PC-3 (cell line): ENCODE data around the gene CD2AP. TPM values are rescaled to one million over a fixed set of nuclear protein-coding genes. Genes with fewer than 3 reads are reported as not detected.

ENCODE experiments used
- ATAC-seq: fragments of 200-7000 bp; cut with Tn5 transposase; 2 replicates; pipeline ENCODE4 v1.9.1; 2020; ENCODE audit warnings: mild to moderate bottlenecking, moderate library complexity
- BruUV-seq: library from RNA; stranded (reverse); fragments of 400-500 nt; replicated peaks from 2 replicates; lab custom pipeline; 2021; lab: Mats Ljungman, UMichigan
- CTCF ChIA-PET: fragments of 300-600 bp; sonication (Branson Sonifier 250); formaldehyde crosslinking; loops from one replicate; lab custom pipeline; 2022; ENCODE audit warnings: antibody characterized with exemption; lab: Charles Lee
- POLR2A ChIA-PET: fragments of 300-600 bp; sonication (Branson Sonifier 250); formaldehyde crosslinking; loops from one replicate; lab custom pipeline; 2022; ENCODE audit warnings: antibody characterized with exemption; ENCODE audit not compliant: unreplicated experiment; lab: Charles Lee
- DNase-seq: peaks from one replicate; pipeline ENCODE4 v3.0.0-alpha.2; 2015
- H2AFZ ChIP-seq: fragments of 300-600 bp; sonication (generic); 2 replicates; pipeline ENCODE4 v1.6.0; 2016; ENCODE audit warnings: antibody characterized with exemption, low read length
- H3F3A ChIP-seq: fragments of 300-600 bp; sonication (generic); one replicate; pipeline ENCODE4 v1.6.0; 2017; ENCODE audit warnings: antibody characterized with exemption, low read length, control low read depth, mild to moderate bottlenecking; ENCODE audit not compliant: unreplicated experiment
- H3K27ac ChIP-seq: fragments of 300-600 bp; sonication (generic); 2 replicates; pipeline ENCODE4 v1.5.1; 2016; ENCODE audit warnings: mild to moderate bottlenecking, low read length
- H3K27me3 ChIP-seq: fragments of 300-600 bp; sonication (generic); 2 replicates; pipeline ENCODE4 v1.6.1; 2016; ENCODE audit warnings: low read length, mixed read lengths
- H3K36me3 ChIP-seq: fragments of 300-600 bp; sonication (generic); 2 replicates; pipeline ENCODE4 v1.6.1; 2016; ENCODE audit warnings: low read depth, mixed run types, low read length, mixed read lengths
- H3K4me1 ChIP-seq: fragments of 300-600 bp; sonication (generic); 2 replicates; pipeline ENCODE4 v1.5.1; 2016; ENCODE audit warnings: low read length; ENCODE audit not compliant: insufficient read depth
- H3K4me2 ChIP-seq: fragments of 300-600 bp; sonication (generic); 2 replicates; pipeline ENCODE4 v1.6.0; 2016; ENCODE audit warnings: low read length
- H3K4me3 ChIP-seq: fragments of 300-600 bp; sonication (generic); 2 replicates; pipeline ENCODE4 v1.5.1; 2016; ENCODE audit warnings: mild to moderate bottlenecking, low read length, mixed read lengths
- H3K79me2 ChIP-seq: fragments of 300-600 bp; sonication (generic); 2 replicates; pipeline ENCODE4 v1.6.1; 2017; ENCODE audit warnings: low read length, mixed read lengths
- H3K9ac ChIP-seq: fragments of 300-600 bp; sonication (generic); 2 replicates; pipeline ENCODE4 v1.6.0; 2016; ENCODE audit warnings: mild to moderate bottlenecking, low read length
- H3K9me2 ChIP-seq: fragments of 300-600 bp; sonication (generic); replicated peaks from 2 replicates; pipeline ENCODE4 v1.6.1; 2016; ENCODE audit warnings: mixed run types, low read length, mixed read lengths
- H3K9me3 ChIP-seq: fragments of 300-600 bp; sonication (generic); 2 replicates; pipeline ENCODE4 v1.6.1; 2016; ENCODE audit warnings: low read length, mixed read lengths
- H4K20me1 ChIP-seq: fragments of 300-600 bp; sonication (generic); 2 replicates; pipeline ENCODE4 v1.6.1; 2016; ENCODE audit warnings: low read length, mixed read lengths
- EZH2 ChIP-seq: fragments of 300-600 bp; sonication (generic); IDR thresholded peaks from one replicate; pipeline ENCODE4 v1.6.1; 2017; ENCODE audit warnings: antibody characterized with exemption, mild to moderate bottlenecking, low read length; ENCODE audit not compliant: unreplicated experiment
- EZH2phosphoT487 ChIP-seq: fragments of 300-600 bp; sonication (generic); IDR thresholded peaks from 2 replicates; pipeline ENCODE4 v1.6.1; 2018; ENCODE audit warnings: mild to moderate bottlenecking, antibody characterized with exemption, low read length, borderline replicate concordance
- intact Hi-C: fragments of 100-400 bp; cut with micrococcal nuclease; formaldehyde crosslinking; loops from 2 replicates; pipeline ENCODE4 v1.9.0; 2023
- total RNA-seq: library from RNA; depleted of rRNA; stranded (reverse); fragments of >200 nt; gene quantifications from 2 replicates; pipeline ENCODE4 v1.2.3, GENCODE V29; 2014
- TF ChIP-seq, protein P1 (sequence below): fragments of 300-600 bp; sonication (generic); conservative IDR thresholded peaks from 2 replicates; pipeline ENCODE4 v1.5.1; 2017; ENCODE audit warnings: antibody characterized with exemption, low read depth, mild to moderate bottlenecking, low read length

Gene CD2AP
- total RNA-seq, 1 experiment from 2014 or later = 16.2 TPM

DNA sequence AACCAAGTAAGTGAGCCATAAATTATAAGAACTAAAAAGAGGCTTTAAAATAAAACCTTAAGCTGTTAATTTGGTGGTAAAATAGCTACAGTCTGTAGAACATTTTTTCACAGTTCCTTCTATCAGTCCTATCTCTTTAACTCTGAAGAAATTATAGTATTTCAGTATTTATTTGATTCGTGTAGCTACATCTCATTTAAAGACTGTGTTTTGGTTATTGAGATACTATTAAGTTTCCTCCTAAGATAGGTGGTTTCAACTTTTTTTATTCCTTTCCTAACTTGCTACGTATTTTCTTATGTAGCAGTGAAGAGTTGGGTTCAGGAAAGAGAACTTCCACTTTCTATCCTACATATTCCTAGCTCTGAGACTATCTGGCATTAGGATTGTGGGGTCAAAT is 97.2 kb downstream of the CD2AP start:
- POLR2A ChIA-PET = interaction anchor here (0.7 kb wide), 1 partner anchor 248 kb away, joined by 7 read pairs; no protein-coding TSS in a partner anchor
- no TSS peak for BruUV-seq
- no peak overlapping the region for H3K4me3 ChIP-seq

DNA sequence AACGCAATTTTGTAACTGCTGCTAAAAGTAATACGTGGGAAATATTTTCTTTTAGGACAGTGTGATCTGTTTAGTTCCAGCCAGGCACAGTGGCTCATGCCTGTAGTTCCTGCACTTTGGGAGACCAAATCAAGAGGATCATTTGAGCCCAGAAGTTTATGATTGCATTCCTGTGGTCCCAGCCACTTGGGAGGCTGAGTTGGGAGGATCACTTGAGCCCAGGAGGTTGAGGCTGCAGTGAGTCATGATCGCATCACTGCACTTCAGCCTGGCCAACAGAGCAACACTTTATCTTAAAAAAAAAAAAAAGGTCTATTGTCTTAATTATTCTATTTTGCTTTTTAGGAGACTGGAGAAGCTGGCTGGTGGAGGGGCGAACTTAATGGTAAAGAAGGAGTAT is 101.5 kb downstream of the CD2AP start:
- H2AFZ ChIP-seq = no peak overlapping the region
- H4K20me1 ChIP-seq = no peaks in the 10 kb centered on the region
- H3K79me2 ChIP-seq = no peaks in the 10 kb centered on the region
- intact Hi-C loops = no loop called here
- TF ChIP-seq EZH2 (no peak), EZH2phosphoT487 (no peak)
- TF ChIP-seq, protein P1, sequence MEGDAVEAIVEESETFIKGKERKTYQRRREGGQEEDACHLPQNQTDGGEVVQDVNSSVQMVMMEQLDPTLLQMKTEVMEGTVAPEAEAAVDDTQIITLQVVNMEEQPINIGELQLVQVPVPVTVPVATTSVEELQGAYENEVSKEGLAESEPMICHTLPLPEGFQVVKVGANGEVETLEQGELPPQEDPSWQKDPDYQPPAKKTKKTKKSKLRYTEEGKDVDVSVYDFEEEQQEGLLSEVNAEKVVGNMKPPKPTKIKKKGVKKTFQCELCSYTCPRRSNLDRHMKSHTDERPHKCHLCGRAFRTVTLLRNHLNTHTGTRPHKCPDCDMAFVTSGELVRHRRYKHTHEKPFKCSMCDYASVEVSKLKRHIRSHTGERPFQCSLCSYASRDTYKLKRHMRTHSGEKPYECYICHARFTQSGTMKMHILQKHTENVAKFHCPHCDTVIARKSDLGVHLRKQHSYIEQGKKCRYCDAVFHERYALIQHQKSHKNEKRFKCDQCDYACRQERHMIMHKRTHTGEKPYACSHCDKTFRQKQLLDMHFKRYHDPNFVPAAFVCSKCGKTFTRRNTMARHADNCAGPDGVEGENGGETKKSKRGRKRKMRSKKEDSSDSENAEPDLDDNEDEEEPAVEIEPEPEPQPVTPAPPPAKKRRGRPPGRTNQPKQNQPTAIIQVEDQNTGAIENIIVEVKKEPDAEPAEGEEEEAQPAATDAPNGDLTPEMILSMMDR = no peak
- DNase-seq (no peak), ATAC-seq (no peak)
- no peaks in the 10 kb centered on the region for H3K27me3 ChIP-seq
- CTCF ChIA-PET = no interaction called here
- no TSS peak for BruUV-seq
- POLR2A ChIA-PET = no interaction called here
- H3K9me2 ChIP-seq = no peaks in the 10 kb centered on the region
- H3F3A ChIP-seq = no peaks in the 10 kb centered on the region
- H3K4me3 ChIP-seq = no peak overlapping the region
- H3K36me3 ChIP-seq = peaks cover 17% of the 10 kb centered on the region; the same call in 1 of the 2 replicates
- H3K4me1 ChIP-seq = no peaks in the 10 kb centered on the region
- no peak overlapping the region for H3K27ac ChIP-seq
- no peaks in the 10 kb centered on the region for H3K9me3 ChIP-seq
- H3K9ac ChIP-seq = no peak overlapping the region
- no peak overlapping the region for H3K4me2 ChIP-seq

More for the DNA sequence above, 97.2 kb downstream of the CD2AP start:
- no peaks in the 10 kb centered on the region for H3K79me2 ChIP-seq
- intact Hi-C loops = no loop called here
- H3K4me2 ChIP-seq = no peak overlapping the region
- H3K9me3 ChIP-seq = no peaks in the 10 kb centered on the region
- no peak overlapping the region for H3K9ac ChIP-seq
- no peak for DNase-seq
- ATAC-seq = no peak
- peaks cover 17% of the 10 kb centered on the region; the same call in 1 of the 2 replicates for H3K36me3 ChIP-seq
- no peak overlapping the region for H3K27ac ChIP-seq
- no peaks in the 10 kb centered on the region for H3K4me1 ChIP-seq
- CTCF ChIA-PET = no interaction called here
- TF ChIP-seq EZH2 = no peak
- no peak for TF ChIP-seq EZH2phosphoT487
- TF ChIP-seq, protein P1 = no peak
- no peaks in the 10 kb centered on the region for H3K27me3 ChIP-seq
- H3F3A ChIP-seq = no peaks in the 10 kb centered on the region
- H4K20me1 ChIP-seq = no peaks in the 10 kb centered on the region
- H3K9me2 ChIP-seq = no peaks in the 10 kb centered on the region
- no peak overlapping the region for H2AFZ ChIP-seq

DNA sequence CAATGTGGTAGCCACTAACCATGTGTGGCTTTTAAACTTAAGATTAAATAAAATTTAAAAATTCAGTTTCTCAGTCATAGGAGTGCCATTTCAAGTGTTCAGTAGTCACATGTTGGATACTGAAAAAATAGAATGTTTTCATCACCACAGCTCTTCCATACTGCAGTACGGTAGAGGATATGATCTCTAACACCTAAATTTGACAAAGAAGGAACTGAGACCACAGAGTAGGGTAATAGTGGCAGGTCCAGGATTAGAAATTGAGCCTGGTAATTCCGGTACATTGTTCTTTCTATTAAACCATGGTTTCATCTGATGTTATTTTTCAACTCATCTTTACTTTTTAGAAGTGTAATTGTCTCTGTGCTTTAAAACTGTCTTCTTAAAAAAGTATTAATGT is 104.0 kb downstream of the CD2AP start:
- H3K9me3 ChIP-seq = no peaks in the 10 kb centered on the region
- intact Hi-C loops = no loop called here
- no peaks in the 10 kb centered on the region for H3F3A ChIP-seq
- H2AFZ ChIP-seq = no peak overlapping the region
- H3K4me3 ChIP-seq = no peak overlapping the region
- TF ChIP-seq EZH2phosphoT487 (no peak), EZH2 (no peak)
- H3K27ac ChIP-seq = no peak overlapping the region
- ATAC-seq (no peak), DNase-seq (no peak)
- H3K4me2 ChIP-seq = no peak overlapping the region
- H3K9me2 ChIP-seq = no peaks in the 10 kb centered on the region
- H3K36me3 ChIP-seq = peaks cover 20% of the 10 kb centered on the region; the same call in 1 of the 2 replicates
- no peaks in the 10 kb centered on the region for H4K20me1 ChIP-seq
- no peaks in the 10 kb centered on the region for H3K4me1 ChIP-seq
- POLR2A ChIA-PET = no interaction called here
- no peak overlapping the region for H3K9ac ChIP-seq
- no peaks in the 10 kb centered on the region for H3K27me3 ChIP-seq
- CTCF ChIA-PET = no interaction called here
- no peaks in the 10 kb centered on the region for H3K79me2 ChIP-seq
- BruUV-seq = no TSS peak
